Liver (tissue), 9 donors: ENCODE measurements around the gene OTUB1. TPM values are rescaled to one million over a fixed set of nuclear protein-coding genes. Genes with fewer than 3 reads are reported as not detected.
A peak's percentile ranks its signal among the peaks of the same experiment; 100 is the strongest.

Experiments
- DNase-seq: peaks from one replicate; pipeline ENCODE4 v3.0.0-alpha.2; 2017; ENCODE audit warnings: low spot score
- H3K27ac ChIP-seq, 2 donors: one replicate each; pipeline ENCODE4 v1.7.0; 2013; ENCODE audit warnings: inconsistent platforms in 2 of 2, low read length in 2 of 2, control low read depth in 1 of 2, low read depth in 1 of 2, mild to moderate bottlenecking in 1 of 2
- H3K27me3 ChIP-seq, 4 donors: one replicate each; pipeline versions ENCODE4 v1.6.1 to v1.7.0; 2013; ENCODE audit warnings: low read length in 3 of 4, inconsistent platforms in 1 of 4, mild to moderate bottlenecking in 1 of 4, moderate library complexity in 1 of 4; ENCODE audit not compliant: control insufficient read depth in 4 of 4, insufficient read depth in 4 of 4
- H3K36me3 ChIP-seq, 4 donors: one replicate each; pipeline versions ENCODE4 v1.6.1 to v1.7.0; 2013; ENCODE audit warnings: low read length in 3 of 4, mild to moderate bottlenecking in 3 of 4, low read depth in 1 of 4, moderate library complexity in 1 of 4; ENCODE audit not compliant: control insufficient read depth in 4 of 4, insufficient read depth in 3 of 4
- H3K4me1 ChIP-seq, 4 donors: one replicate each; pipeline versions ENCODE4 v1.6.1 to v1.7.0; 2013; ENCODE audit warnings: low read length in 3 of 4, mild to moderate bottlenecking in 3 of 4, moderate library complexity in 1 of 4; ENCODE audit not compliant: control insufficient read depth in 4 of 4, insufficient read depth in 4 of 4
- H3K4me3 ChIP-seq, 3 donors: one replicate each; pipeline versions ENCODE4 v1.6.1 to v1.7.0; 2013; ENCODE audit warnings: low read length in 3 of 3, control low read depth in 1 of 3, low read depth in 1 of 3, mild to moderate bottlenecking in 1 of 3
- H3K9ac ChIP-seq, 2 donors: one replicate each; pipeline ENCODE4 v1.7.0; 2013; ENCODE audit warnings: low read length in 2 of 2, mild to moderate bottlenecking in 2 of 2, moderate library complexity in 2 of 2, control low read depth in 1 of 2, low read depth in 1 of 2
- H3K9me3 ChIP-seq, 4 donors: one replicate each; pipeline versions ENCODE4 v1.6.1 to v1.7.0; 2013; ENCODE audit warnings: low read length in 3 of 4; ENCODE audit not compliant: control insufficient read depth in 4 of 4
- CTCF ChIP-seq: fragments of 150-350 bp; IDR thresholded peaks from 2 replicates; pipeline ENCODE4 v1.5.1; 2017; ENCODE audit warnings: improper control_type of control experiment, low read depth, low read length; ENCODE audit not compliant: missing input control
- EGR1 ChIP-seq, 2 donors: IDR thresholded peaks; 2 replicates each; pipeline ENCODE4 v1.6.1; 2016 to 2018; ENCODE audit warnings: antibody characterized with exemption in 2 of 2, low read depth in 2 of 2
- FOXA1 ChIP-seq: IDR thresholded peaks from 2 replicates; pipeline ENCODE4 v1.6.1; 2016; ENCODE audit warnings: antibody characterized with exemption
- FOXA2 ChIP-seq: IDR thresholded peaks from 2 replicates; pipeline ENCODE4 v1.6.1; 2016; ENCODE audit warnings: antibody characterized with exemption
- GABPA ChIP-seq, 2 donors: IDR thresholded peaks in 1 of 2; conservative IDR thresholded peaks in 1 of 2; 2 replicates each; pipeline ENCODE4 v1.6.1; 2016; ENCODE audit warnings: antibody characterized with exemption in 2 of 2, mild to moderate bottlenecking in 1 of 2, moderate library complexity in 1 of 2
- HNF4A ChIP-seq, 2 donors: conservative IDR thresholded peaks; 2 replicates each; pipeline ENCODE4 v1.6.1; 2016; ENCODE audit warnings: antibody characterized with exemption in 2 of 2, mild to moderate bottlenecking in 2 of 2
- HNF4G ChIP-seq: IDR thresholded peaks from 2 replicates; pipeline ENCODE4 v1.6.1; 2016; ENCODE audit warnings: antibody characterized with exemption
- NR2F2 ChIP-seq: IDR thresholded peaks from 2 replicates; pipeline ENCODE4 v1.6.1; 2016; ENCODE audit warnings: antibody characterized with exemption
- RAD21 ChIP-seq, 2 donors: IDR thresholded peaks; 2 replicates each; pipeline ENCODE4 v1.6.1; 2016; ENCODE audit warnings: antibody characterized with exemption in 2 of 2, mild to moderate bottlenecking in 2 of 2
- RXRA ChIP-seq, 2 donors: IDR thresholded peaks; 2 replicates each; pipeline ENCODE4 v1.6.1; 2017 to 2018; ENCODE audit warnings: antibody characterized with exemption in 2 of 2, mild to moderate bottlenecking in 1 of 2
- SP1 ChIP-seq: IDR thresholded peaks from 2 replicates; pipeline ENCODE4 v1.6.1; 2018; ENCODE audit warnings: antibody characterized with exemption, mild to moderate bottlenecking
- TAF1 ChIP-seq: conservative IDR thresholded peaks from 2 replicates; pipeline ENCODE4 v1.6.1; 2016; ENCODE audit warnings: antibody characterized with exemption, mild to moderate bottlenecking
- YY1 ChIP-seq: IDR thresholded peaks from 2 replicates; pipeline ENCODE4 v1.6.1; 2016; ENCODE audit warnings: antibody characterized with exemption, mild to moderate bottlenecking
- WGBS: extraction: QIAGEN DNeasy Blood & Tissue Kit; methylation state at CpG from one replicate; pipeline ENCODE4 v1.1.7; 2013; 5-methylcytosine and 5-hydroxymethylcytosine counted together
- polyA plus RNA-seq, 2 donors: library from polyadenylated mRNA; stranded (reverse) in 1 of 2; unstranded in 1 of 2; fragments of 200-250 nt in 1 of 2; fragments of >200 nt in 1 of 2; fragmentation: Nextera tagmentation in 1 of 2; extraction: Ambion mirVana in 1 of 2; gene quantifications; one replicate each; pipeline versions ENCODE4 v1.2.1 to v1.2.3, GENCODE V29; 2013 to 2015
- total RNA-seq, 2 donors: library from RNA; depleted of rRNA; stranded (reverse); fragments of >200 nt; gene quantifications; one replicate each; pipeline ENCODE4 v1.2.3, GENCODE V29; 2014
- TF ChIP-seq, protein P1 (sequence below): IDR thresholded peaks from 2 replicates; pipeline ENCODE4 v1.6.1; 2016; ENCODE audit warnings: antibody characterized with exemption
- TF ChIP-seq, protein P2 (sequence below): IDR thresholded peaks from 2 replicates; pipeline ENCODE4 v1.6.1; 2016; ENCODE audit warnings: antibody characterized with exemption, mild to moderate bottlenecking
- TF ChIP-seq, protein P3 (sequence below): IDR thresholded peaks from 2 replicates; pipeline ENCODE4 v1.6.1; 2016; ENCODE audit warnings: antibody characterized with exemption
- donor health status: healthy.
- donor health status: healthy.
- donor health status: healthy.
- donor health status: healthy.
- donor health status: healthy.

The OTUB1 gene
- total and polyA plus RNA-seq, 4 donors = 18.8 to 44.6 (median 28.5) TPM

DNA sequence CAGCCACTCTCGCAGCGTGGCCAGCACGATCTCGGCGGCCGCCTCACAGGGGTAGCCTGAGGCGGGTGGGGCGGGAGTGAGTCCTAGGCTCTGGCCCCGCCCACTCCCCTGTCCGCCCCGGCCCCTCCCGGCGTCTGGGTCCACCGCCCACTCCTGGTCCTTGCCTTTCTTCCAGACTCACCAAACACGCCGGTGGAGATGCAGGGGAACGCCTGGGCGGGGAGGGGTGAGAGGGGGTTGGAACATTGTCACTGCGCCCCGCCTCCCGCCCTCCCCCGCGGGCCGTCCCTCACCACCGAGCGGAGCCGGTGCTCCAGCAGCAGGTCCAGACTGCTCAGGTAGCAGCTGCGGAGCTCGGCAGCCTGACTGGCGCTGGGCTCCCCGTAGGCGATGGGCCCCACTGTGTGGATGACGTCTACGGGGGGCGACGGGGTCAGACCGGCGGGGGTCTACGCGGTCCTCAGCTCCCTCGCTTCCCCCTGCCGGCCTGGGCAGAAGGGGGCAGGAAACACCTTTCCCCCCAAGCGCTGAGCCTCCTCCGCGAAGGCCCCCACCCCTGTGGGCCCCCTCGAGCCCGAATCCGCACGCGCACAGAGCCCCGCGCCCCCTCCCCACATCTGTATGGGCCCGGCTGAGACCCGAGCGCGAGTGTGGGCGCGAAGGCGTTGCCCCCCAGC, 13.2 kb downstream of the OTUB1 start:
- Histone ChIP-seq H3K9me3 (no peaks in the 10 kb centered on the region), H3K4me1 (peaks cover 2 to 32% (median 5%) of the 10 kb centered on the region in 4 donors), H3K27ac (no peak overlapping the region), H3K9ac (no peak overlapping the region), H3K27me3 (no peaks in the 10 kb centered on the region), H3K36me3 (peaks cover 2 to 30% (median 10%) of the 10 kb centered on the region in 4 donors), H3K4me3 (no peak overlapping the region)
- TF ChIP-seq RXRA (IDR thresholded peaks at IDR 0.05) (no peak), SP1 (no peak), FOXA1 (no peak), TAF1 (no peak), NR2F2 (no peak), FOXA2 (no peak), GABPA (IDR thresholded peaks at IDR 0.05 in 1 of 2, conservative IDR thresholded peaks at IDR 0.05 in 1 of 2) (no peak), EGR1 (IDR thresholded peaks at IDR 0.05; ENCODE audit: low read depth in 2 of 2) (no peak), HNF4A (conservative IDR thresholded peaks at IDR 0.05) (no peak), RAD21 (IDR thresholded peaks at IDR 0.05) (no peak), HNF4G (no peak), YY1 (no peak), CTCF (no peak)
- TF ChIP-seq, protein P1, sequence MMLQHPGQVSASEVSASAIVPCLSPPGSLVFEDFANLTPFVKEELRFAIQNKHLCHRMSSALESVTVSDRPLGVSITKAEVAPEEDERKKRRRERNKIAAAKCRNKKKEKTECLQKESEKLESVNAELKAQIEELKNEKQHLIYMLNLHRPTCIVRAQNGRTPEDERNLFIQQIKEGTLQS = no peak
- TF ChIP-seq, protein P2, sequence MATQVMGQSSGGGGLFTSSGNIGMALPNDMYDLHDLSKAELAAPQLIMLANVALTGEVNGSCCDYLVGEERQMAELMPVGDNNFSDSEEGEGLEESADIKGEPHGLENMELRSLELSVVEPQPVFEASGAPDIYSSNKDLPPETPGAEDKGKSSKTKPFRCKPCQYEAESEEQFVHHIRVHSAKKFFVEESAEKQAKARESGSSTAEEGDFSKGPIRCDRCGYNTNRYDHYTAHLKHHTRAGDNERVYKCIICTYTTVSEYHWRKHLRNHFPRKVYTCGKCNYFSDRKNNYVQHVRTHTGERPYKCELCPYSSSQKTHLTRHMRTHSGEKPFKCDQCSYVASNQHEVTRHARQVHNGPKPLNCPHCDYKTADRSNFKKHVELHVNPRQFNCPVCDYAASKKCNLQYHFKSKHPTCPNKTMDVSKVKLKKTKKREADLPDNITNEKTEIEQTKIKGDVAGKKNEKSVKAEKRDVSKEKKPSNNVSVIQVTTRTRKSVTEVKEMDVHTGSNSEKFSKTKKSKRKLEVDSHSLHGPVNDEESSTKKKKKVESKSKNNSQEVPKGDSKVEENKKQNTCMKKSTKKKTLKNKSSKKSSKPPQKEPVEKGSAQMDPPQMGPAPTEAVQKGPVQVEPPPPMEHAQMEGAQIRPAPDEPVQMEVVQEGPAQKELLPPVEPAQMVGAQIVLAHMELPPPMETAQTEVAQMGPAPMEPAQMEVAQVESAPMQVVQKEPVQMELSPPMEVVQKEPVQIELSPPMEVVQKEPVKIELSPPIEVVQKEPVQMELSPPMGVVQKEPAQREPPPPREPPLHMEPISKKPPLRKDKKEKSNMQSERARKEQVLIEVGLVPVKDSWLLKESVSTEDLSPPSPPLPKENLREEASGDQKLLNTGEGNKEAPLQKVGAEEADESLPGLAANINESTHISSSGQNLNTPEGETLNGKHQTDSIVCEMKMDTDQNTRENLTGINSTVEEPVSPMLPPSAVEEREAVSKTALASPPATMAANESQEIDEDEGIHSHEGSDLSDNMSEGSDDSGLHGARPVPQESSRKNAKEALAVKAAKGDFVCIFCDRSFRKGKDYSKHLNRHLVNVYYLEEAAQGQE = no peak
- TF ChIP-seq, protein P3, sequence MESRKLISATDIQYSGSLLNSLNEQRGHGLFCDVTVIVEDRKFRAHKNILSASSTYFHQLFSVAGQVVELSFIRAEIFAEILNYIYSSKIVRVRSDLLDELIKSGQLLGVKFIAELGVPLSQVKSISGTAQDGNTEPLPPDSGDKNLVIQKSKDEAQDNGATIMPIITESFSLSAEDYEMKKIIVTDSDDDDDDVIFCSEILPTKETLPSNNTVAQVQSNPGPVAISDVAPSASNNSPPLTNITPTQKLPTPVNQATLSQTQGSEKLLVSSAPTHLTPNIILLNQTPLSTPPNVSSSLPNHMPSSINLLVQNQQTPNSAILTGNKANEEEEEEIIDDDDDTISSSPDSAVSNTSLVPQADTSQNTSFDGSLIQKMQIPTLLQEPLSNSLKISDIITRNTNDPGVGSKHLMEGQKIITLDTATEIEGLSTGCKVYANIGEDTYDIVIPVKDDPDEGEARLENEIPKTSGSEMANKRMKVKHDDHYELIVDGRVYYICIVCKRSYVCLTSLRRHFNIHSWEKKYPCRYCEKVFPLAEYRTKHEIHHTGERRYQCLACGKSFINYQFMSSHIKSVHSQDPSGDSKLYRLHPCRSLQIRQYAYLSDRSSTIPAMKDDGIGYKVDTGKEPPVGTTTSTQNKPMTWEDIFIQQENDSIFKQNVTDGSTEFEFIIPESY = no peak
- peak; percentile 58 for DNase-seq
- 47% methylated on average over 59 of the region's 59 CpGs for WGBS
